ENCODE measurements around the gene TFDP3. TPM values are rescaled to one million over a fixed set of nuclear protein-coding genes. Genes with fewer than 3 reads are reported as not detected.

TFDP3 gene
- total and polyA plus RNA-seq, 2 of the 4 experiments (the other 2 are of a cell fraction), result not detected

- dilution Hi-C loops (cut with HindIII; ENCODE audit: low sequenced_read_pairs, unreplicated experiment), result no loop called here
Measured at GRCh38 chrX:133207751-133208150, 10.4 kb downstream of the TFDP3 start.

More at GRCh38 chrX:133207751-133208150, 10.4 kb downstream of the TFDP3 start:
- no peaks in the 10 kb centered on the region for H3K36me3 ChIP-seq (ENCODE audit: control insufficient read depth, insufficient read depth, low read length)
- H3K14ac ChIP-seq (replicated peaks; ENCODE audit: low read depth, low read length), result no peak overlapping the region
- intact Hi-C loops (cut with micrococcal nuclease), result no loop called here
- H2BK15ac ChIP-seq (ENCODE audit: low read depth, low read length), result no peak overlapping the region
- no peak overlapping the region for H2AFZ ChIP-seq (replicated peaks; ENCODE audit: low read length, poor library complexity)
- ATAC-seq (ENCODE audit: low read depth) (no peak), DNase-seq (no peak)
- H4K91ac ChIP-seq (ENCODE audit: insufficient read depth, low read depth, low read length), result no peak overlapping the region
- no peak overlapping the region for H2AK5ac ChIP-seq (ENCODE audit: low read depth, low read length)
- H4K20me1 ChIP-seq (ENCODE audit: insufficient read depth, low read length), result no peaks in the 10 kb centered on the region
- H4K5ac ChIP-seq (ENCODE audit: low read depth, low read length), result no peak overlapping the region
- no peak overlapping the region for H3K56ac ChIP-seq (ENCODE audit: extremely low read depth, insufficient read depth, low read length)
- no peak overlapping the region for H4K8ac ChIP-seq (ENCODE audit: low read depth in 2 of 2, low read length in 2 of 2)
- BruUV-seq (replicated peaks), result no TSS peak
- no peak overlapping the region for H3K4me2 ChIP-seq (ENCODE audit: low read depth, low read length)
- H3K9ac ChIP-seq (ENCODE audit: low read depth, low read length), result no peak overlapping the region
- no peaks in the 10 kb centered on the region for H3K4me1 ChIP-seq (ENCODE audit: control insufficient read depth, insufficient read depth, low read length)
- WGBS, 2 experiments (ENCODE audit: extremely low coverage in 2 of 2, insufficient read length in 1 of 2), result no CpG with 5 or more reads among the region's 2 CpGs
- TF ChIP-seq NFE2L2 (IDR thresholded peaks at IDR 0.05; ENCODE audit: low read depth, low read length) (no peak), FOS (IDR thresholded peaks at IDR 0.05; ENCODE audit: low read depth, low read length) (no peak), MXI1 (IDR thresholded peaks at IDR 0.05; ENCODE audit: borderline replicate concordance, low read depth, low read length) (no peak), MAFK (IDR thresholded peaks at IDR 0.05; ENCODE audit: low read depth, low read length) (no peak), RCOR1 (IDR thresholded peaks at IDR 0.05; ENCODE audit: insufficient replicate concordance, low read length) (no peak), POLR2A (IDR thresholded peaks at IDR 0.05; ENCODE audit: low read depth, low read length) (no peak), CEBPB (IDR thresholded peaks at IDR 0.05; ENCODE audit: low read depth, low read length) (no peak), CTCF (conservative IDR thresholded peaks at IDR 0.05; ENCODE audit: low read depth, low read length) (no peak), SMC3 (IDR thresholded peaks at IDR 0.05; ENCODE audit: low read depth, low read length) (no peak), MAZ (IDR thresholded peaks at IDR 0.05; ENCODE audit: borderline replicate concordance, low read depth, low read length) (no peak), RFX5 (IDR thresholded peaks at IDR 0.05; ENCODE audit: low read depth, low read length) (no peak), RAD21 (IDR thresholded peaks at IDR 0.05; ENCODE audit: low read length) (no peak), USF2 (IDR thresholded peaks at IDR 0.05; ENCODE audit: low read depth, low read length) (no peak), CHD1 (IDR thresholded peaks at IDR 0.05; ENCODE audit: low read depth, low read length) (no peak), ELK1 (IDR thresholded peaks at IDR 0.05; ENCODE audit: borderline replicate concordance, low read depth, low read length) (no peak), BHLHE40 (IDR thresholded peaks at IDR 0.05; ENCODE audit: low read depth, low read length) (no peak)
- ChIA-PET POLR2A (ENCODE audit: unreplicated experiment) (no interaction called here), CTCF (no interaction called here)
- H2BK20ac ChIP-seq (ENCODE audit: low read depth, low read length), result no peak overlapping the region
- H3K4ac ChIP-seq (ENCODE audit: low read depth, low read length), result no peak overlapping the region
- no peak overlapping the region for H3K4me3 ChIP-seq (ENCODE audit: insufficient read depth, low read depth, low read length)
- no peaks in the 10 kb centered on the region for H3K79me1 ChIP-seq (ENCODE audit: low read depth in 1 of 2, low read length in 2 of 2)
- no peak overlapping the region for H3K27ac ChIP-seq (ENCODE audit: insufficient read depth, low read length)
- H3K9me3 ChIP-seq (ENCODE audit: control insufficient read depth, insufficient read depth, low read length), result no peaks in the 10 kb centered on the region
- no peaks in the 10 kb centered on the region for H3K9me1 ChIP-seq (ENCODE audit: insufficient read depth, low read length)
- no peak overlapping the region for H2BK120ac ChIP-seq (ENCODE audit: low read depth, low read length)
- no peak overlapping the region for H3K18ac ChIP-seq (ENCODE audit: low read depth, low read length)
- H2AK9ac ChIP-seq (replicated peaks; ENCODE audit: low read depth, low read length, poor library complexity), result no peak overlapping the region
- in situ Hi-C loops (cut with MboI; ENCODE audit: low sequenced_read_pairs), result no loop called here
- no peak overlapping the region for H2BK5ac ChIP-seq (ENCODE audit: low read depth, low read length, poor library complexity, severe bottlenecking)
- no peak overlapping the region for H3K23ac ChIP-seq (ENCODE audit: low read depth, low read length)
- no peaks in the 10 kb centered on the region; the same call in 1 of the 2 replicates for H3K27me3 ChIP-seq (ENCODE audit: control insufficient read depth, insufficient read depth, low read length)

Data from IMR-90 (cell line).